ENCODE measurements around the gene EVA1B. TPM values are rescaled to one million over a fixed set of nuclear protein-coding genes. Genes with fewer than 3 reads are reported as not detected.
A peak's percentile ranks its signal among the peaks of the same experiment; 100 is the strongest.

Gene EVA1B
- total and polyA plus RNA-seq, 10 of the 15 experiments (the other 5 are each of a cell fraction or from before 2014, with no cell fraction given) = 0.15 to 6.4 (median 3.0) TPM; not detected in 2

DNA sequence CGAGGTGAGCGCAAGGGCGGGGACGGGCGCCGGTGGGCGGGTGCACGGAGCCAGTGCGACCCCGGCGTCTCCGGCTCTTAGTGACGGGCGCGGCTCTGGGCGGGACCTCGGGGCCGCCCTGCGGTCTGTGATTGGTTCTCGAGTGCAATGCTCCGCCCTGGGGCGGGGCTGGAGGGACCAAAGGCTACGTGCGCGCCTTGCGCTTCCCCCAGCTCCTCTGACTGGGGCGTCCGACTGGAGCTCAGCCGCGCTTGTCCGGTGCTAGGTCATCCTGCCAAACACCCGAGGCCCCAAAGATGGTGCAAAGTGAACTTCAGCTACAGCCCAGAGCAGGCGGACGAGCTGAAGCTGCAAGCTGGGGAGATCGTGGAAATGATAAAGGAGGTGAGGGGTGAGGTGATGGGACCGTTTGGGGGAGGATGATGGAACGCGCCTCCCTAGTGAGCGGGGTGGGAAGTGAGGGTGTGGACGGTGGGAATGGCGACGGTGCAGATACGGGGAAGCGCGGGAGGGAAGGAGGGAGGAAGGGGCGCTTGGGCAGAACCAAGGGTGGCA lies 16.5 kb downstream of the EVA1B start (continued):
- TF ChIP-seq, protein P1, sequence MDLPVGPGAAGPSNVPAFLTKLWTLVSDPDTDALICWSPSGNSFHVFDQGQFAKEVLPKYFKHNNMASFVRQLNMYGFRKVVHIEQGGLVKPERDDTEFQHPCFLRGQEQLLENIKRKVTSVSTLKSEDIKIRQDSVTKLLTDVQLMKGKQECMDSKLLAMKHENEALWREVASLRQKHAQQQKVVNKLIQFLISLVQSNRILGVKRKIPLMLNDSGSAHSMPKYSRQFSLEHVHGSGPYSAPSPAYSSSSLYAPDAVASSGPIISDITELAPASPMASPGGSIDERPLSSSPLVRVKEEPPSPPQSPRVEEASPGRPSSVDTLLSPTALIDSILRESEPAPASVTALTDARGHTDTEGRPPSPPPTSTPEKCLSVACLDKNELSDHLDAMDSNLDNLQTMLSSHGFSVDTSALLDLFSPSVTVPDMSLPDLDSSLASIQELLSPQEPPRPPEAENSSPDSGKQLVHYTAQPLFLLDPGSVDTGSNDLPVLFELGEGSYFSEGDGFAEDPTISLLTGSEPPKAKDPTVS (IDR thresholded peaks at IDR 0.05; ENCODE audit: low read depth, low read length) = no peak
- TF ChIP-seq FOXM1 (IDR thresholded peaks at IDR 0.05; ENCODE audit: low read depth, low read length) (no peak), ZZZ3 (IDR thresholded peaks at IDR 0.05; ENCODE audit: control insufficient read depth, insufficient read length, low read depth) (no peak), BCLAF1 (IDR thresholded peaks at IDR 0.05) (no peak), BCL11A (IDR thresholded peaks at IDR 0.05; ENCODE audit: low read depth, low read length) (no peak), MYC (IDR thresholded peaks at IDR 0.05; ENCODE audit: insufficient read depth, insufficient read length, insufficient replicate concordance, low read length, severe bottlenecking) (no peak), POLR2AphosphoS5 (IDR thresholded peaks at IDR 0.05; ENCODE audit: low read length) (peak; percentile 91), TARDBP (IDR thresholded peaks at IDR 0.05; ENCODE audit: borderline replicate concordance) (no peak), NR2C1 (IDR thresholded peaks at IDR 0.05) (peak; percentile 31; the same call in 1 of the 2 replicates), ZNF217 (IDR thresholded peaks at IDR 0.05) (no peak), ZNF274 (IDR thresholded peaks at IDR 0.05; ENCODE audit: insufficient read depth, insufficient read length) (no peak), SRF (IDR thresholded peaks at IDR 0.05; ENCODE audit: low read depth in 2 of 2, low read length in 2 of 2) (no peak), EZH2 (IDR thresholded peaks at IDR 0.05; ENCODE audit: borderline replicate concordance, control insufficient read depth, low read depth, low read length) (no peak), PML (IDR thresholded peaks at IDR 0.05; ENCODE audit: low read length) (peak; percentile 46; the same call in 1 of the 2 replicates), STAT1 (conservative IDR thresholded peaks at IDR 0.05) (no peak), RBBP5 (conservative IDR thresholded peaks at IDR 0.05) (no peak), NR2C2 (IDR thresholded peaks at IDR 0.05; ENCODE audit: borderline replicate concordance, control insufficient read depth, insufficient read length, low read depth) (no peak), ZNF622 (IDR thresholded peaks at IDR 0.05) (no peak), WRNIP1 (IDR thresholded peaks at IDR 0.05; ENCODE audit: borderline replicate concordance, low read depth, low read length) (no peak), RAD51 (IDR thresholded peaks at IDR 0.05) (no peak), RFX5 (IDR thresholded peaks at IDR 0.05; ENCODE audit: low read depth, low read length) (peak; percentile 76; the same call in 1 of the 2 replicates), CBFB (IDR thresholded peaks at IDR 0.05; ENCODE audit: low read depth) (no peak)
- TF ChIP-seq, protein P2, sequence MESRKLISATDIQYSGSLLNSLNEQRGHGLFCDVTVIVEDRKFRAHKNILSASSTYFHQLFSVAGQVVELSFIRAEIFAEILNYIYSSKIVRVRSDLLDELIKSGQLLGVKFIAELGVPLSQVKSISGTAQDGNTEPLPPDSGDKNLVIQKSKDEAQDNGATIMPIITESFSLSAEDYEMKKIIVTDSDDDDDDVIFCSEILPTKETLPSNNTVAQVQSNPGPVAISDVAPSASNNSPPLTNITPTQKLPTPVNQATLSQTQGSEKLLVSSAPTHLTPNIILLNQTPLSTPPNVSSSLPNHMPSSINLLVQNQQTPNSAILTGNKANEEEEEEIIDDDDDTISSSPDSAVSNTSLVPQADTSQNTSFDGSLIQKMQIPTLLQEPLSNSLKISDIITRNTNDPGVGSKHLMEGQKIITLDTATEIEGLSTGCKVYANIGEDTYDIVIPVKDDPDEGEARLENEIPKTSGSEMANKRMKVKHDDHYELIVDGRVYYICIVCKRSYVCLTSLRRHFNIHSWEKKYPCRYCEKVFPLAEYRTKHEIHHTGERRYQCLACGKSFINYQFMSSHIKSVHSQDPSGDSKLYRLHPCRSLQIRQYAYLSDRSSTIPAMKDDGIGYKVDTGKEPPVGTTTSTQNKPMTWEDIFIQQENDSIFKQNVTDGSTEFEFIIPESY (IDR thresholded peaks at IDR 0.05) = no peak
- TF ChIP-seq, protein P3, sequence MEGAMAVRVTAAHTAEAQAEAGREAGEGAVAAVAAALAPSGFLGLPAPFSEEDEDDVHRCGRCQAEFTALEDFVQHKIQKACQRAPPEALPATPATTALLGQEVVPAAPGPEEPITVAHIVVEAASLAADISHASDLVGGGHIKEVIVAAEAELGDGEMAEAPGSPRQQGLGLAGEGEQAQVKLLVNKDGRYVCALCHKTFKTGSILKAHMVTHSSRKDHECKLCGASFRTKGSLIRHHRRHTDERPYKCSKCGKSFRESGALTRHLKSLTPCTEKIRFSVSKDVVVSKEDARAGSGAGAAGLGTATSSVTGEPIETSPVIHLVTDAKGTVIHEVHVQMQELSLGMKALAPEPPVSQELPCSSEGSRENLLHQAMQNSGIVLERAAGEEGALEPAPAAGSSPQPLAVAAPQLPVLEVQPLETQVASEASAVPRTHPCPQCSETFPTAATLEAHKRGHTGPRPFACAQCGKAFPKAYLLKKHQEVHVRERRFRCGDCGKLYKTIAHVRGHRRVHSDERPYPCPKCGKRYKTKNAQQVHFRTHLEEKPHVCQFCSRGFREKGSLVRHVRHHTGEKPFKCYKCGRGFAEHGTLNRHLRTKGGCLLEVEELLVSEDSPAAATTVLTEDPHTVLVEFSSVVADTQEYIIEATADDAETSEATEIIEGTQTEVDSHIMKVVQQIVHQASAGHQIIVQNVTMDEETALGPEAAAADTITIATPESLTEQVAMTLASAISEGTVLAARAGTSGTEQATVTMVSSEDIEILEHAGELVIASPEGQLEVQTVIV (IDR thresholded peaks at IDR 0.05; ENCODE audit: borderline replicate concordance, partially characterized antibody) = no peak

Data from GM12878 (cell line).